Mucosa of descending colon (tissue), 3 donors: ENCODE measurements around the gene XCL1. TPM values are rescaled to one million over a fixed set of nuclear protein-coding genes. Genes with fewer than 3 reads are reported as not detected.

Experiments used
- ATAC-seq: fragments of 200-7000 bp; cut with Tn5 transposase; one replicate; pipeline ENCODE4 v1.9.1; 2020; ENCODE audit warnings: mild to moderate bottlenecking, moderate library complexity
- DNase-seq, 3 donors: peaks; one replicate each; pipeline ENCODE4 v3.0.0-alpha.2; 2020
- H3K36me3 ChIP-seq: fragments of 200-600 bp; one replicate; pipeline ENCODE4 v1.8.0; 2021; ENCODE audit warnings: low read depth, mild to moderate bottlenecking
- H3K4me1 ChIP-seq: fragments of 200-600 bp; one replicate; pipeline ENCODE4 v1.8.0; 2021; ENCODE audit warnings: low read depth, mild to moderate bottlenecking
- H3K4me3 ChIP-seq: fragments of 200-600 bp; one replicate; pipeline ENCODE4 v1.8.0; 2021; ENCODE audit warnings: mild to moderate bottlenecking
- H3K9me3 ChIP-seq: fragments of 200-600 bp; one replicate; pipeline ENCODE4 v1.8.0; 2021; ENCODE audit warnings: mild to moderate bottlenecking
- CTCF ChIP-seq: fragments of 200-600 bp; IDR thresholded peaks from one replicate; pipeline ENCODE4 v1.8.0; 2022; ENCODE audit warnings: antibody characterized with exemption, mild to moderate bottlenecking
- intact Hi-C, 2 donors: fragments of 100-400 bp; cut with DNase I in 1 of 2; cut with micrococcal nuclease in 1 of 2; formaldehyde crosslinking; loops; one replicate each; pipeline versions ENCODE4 v1.11.0 to v1.11.1; 2022; cut with DNase I, micrococcal nuclease
- total RNA-seq, 3 donors: library from RNA; stranded (reverse); fragmentation: NEBNext Ultra II Directional in 2 of 3; extraction: Animal tissue kit (Norgen Biotek cat#: 25700) in 2 of 3; gene quantifications; one replicate each; pipeline versions ENCODE4 v1.2.1 to v1.2.4, GENCODE V29; 2021 to 2023
- donor health status: DM: no; HTN: no; CAD: no; lungs with moderate emphysema.
- donor health status: DM: no; HTN: no; CAD: no.
- donor health status: DM: no; HTN: yes; CAD: no.

Gene XCL1
- total RNA-seq, 3 donors from 2014 or later: 0.22 to 1.1 TPM; not detected in 1

- no peak overlapping the region for H3K4me3 ChIP-seq
- no peaks in the 10 kb centered on the region for H3K9me3 ChIP-seq
- peaks cover 2% of the 10 kb centered on the region for H3K4me1 ChIP-seq
- no peaks in the 10 kb centered on the region for H3K36me3 ChIP-seq
- no peak for ATAC-seq
- DNase-seq: no peak
- TF ChIP-seq CTCF: no peak
- intact Hi-C loops: loop anchor here in 1 of 2 donors (5.0 to 10.0 kb wide), 2 partner anchors 739 to 937 kb away; no protein-coding TSS in a partner anchor
Measured at GRCh38 chr1:168607872-168608428, 31.5 kb downstream of the XCL1 start.

GRCh38 chr1:168608796-168609715 lies 32.7 kb downstream of the XCL1 start:
- Histone ChIP-seq H3K9me3 (no peaks in the 10 kb centered on the region), H3K4me1 (peaks cover 2% of the 10 kb centered on the region), H3K4me3 (no peak overlapping the region), H3K36me3 (no peaks in the 10 kb centered on the region)
- DNase-seq (no peak), ATAC-seq (no peak)
- intact Hi-C loops: loop anchor here in 1 of 2 donors (5.0 to 10.0 kb wide), 2 partner anchors 738 to 936 kb away; no protein-coding TSS in a partner anchor
- TF ChIP-seq CTCF: no peak

GRCh38 chr1:168609741-168610510 lies 33.5 kb downstream of the XCL1 start:
- DNase-seq: no peak
- no peak for ATAC-seq
- H3K36me3 ChIP-seq: no peaks in the 10 kb centered on the region
- no peaks in the 10 kb centered on the region for H3K4me1 ChIP-seq
- no peaks in the 10 kb centered on the region for H3K9me3 ChIP-seq
- no peak for TF ChIP-seq CTCF
- intact Hi-C loops: loop anchor here in 1 of 2 donors (5.0 to 10.0 kb wide), 2 partner anchors 737 to 935 kb away; no protein-coding TSS in a partner anchor
- H3K4me3 ChIP-seq: no peak overlapping the region

- intact Hi-C loops: no loop called here
- no peak for TF ChIP-seq CTCF
- H3K4me3 ChIP-seq: no peak overlapping the region
- ATAC-seq: no peak
- no peak for DNase-seq
- H3K36me3 ChIP-seq: no peaks in the 10 kb centered on the region
- no peaks in the 10 kb centered on the region for H3K9me3 ChIP-seq
- no peaks in the 10 kb centered on the region for H3K4me1 ChIP-seq
Measured at GRCh38 chr1:168613038-168613451, 36.6 kb downstream of the XCL1 start.

GRCh38 chr1:168613691-168614231 lies 37.4 kb downstream of the XCL1 start:
- intact Hi-C loops: no loop called here
- H3K4me1 ChIP-seq: no peaks in the 10 kb centered on the region
- no peak overlapping the region for H3K4me3 ChIP-seq
- no peaks in the 10 kb centered on the region for H3K36me3 ChIP-seq
- no peak for DNase-seq
- ATAC-seq: no peak
- no peak for TF ChIP-seq CTCF
- no peaks in the 10 kb centered on the region for H3K9me3 ChIP-seq
